SU-DHL-6 (cell line): ENCODE results near the gene TAGLN.

Source experiments
- CTCF ChIP-seq: fragments of 200-600 bp; sonication (generic); IDR thresholded peaks from one replicate; pipeline ENCODE4 v1.5.1; 2017; ENCODE audit warnings: antibody characterized with exemption, mild to moderate bottlenecking, low read length, moderate library complexity; ENCODE audit not compliant: insufficient read depth, poor library complexity, severe bottlenecking
- EZH2phosphoT487 ChIP-seq: fragments of 200-600 bp; sonication (generic), shearing (Covaris generic); conservative IDR thresholded peaks from 2 replicates; pipeline ENCODE4 v1.6.1; 2018; ENCODE audit warnings: mild to moderate bottlenecking, antibody characterized with exemption, low read length, moderate library complexity, mixed read lengths

- no peak for TF ChIP-seq CTCF
- no peak for TF ChIP-seq EZH2phosphoT487
These were observed 6.7 kb upstream of the TAGLN start for GRCh38 chr11:117192401-117192875.
